NCI-H774 (cell line): Measurements from ENCODE around the gene RAP1A.
"Not testable (repeated sequence)": the region's sequence is repeated elsewhere in the genome, so short reads cannot be mapped to it uniquely, and the experiment has no call there.

Source experiments
- DNase-seq: peaks from one replicate; lab custom pipeline; 2025; lab: John Stamatoyannopoulos, UW

RAP1A gene

GRCh38 chr1:111669268-111669667, 49.7 kb downstream of the RAP1A start:
- no peak for DNase-seq

GRCh38 chr1:111671852-111672251, 52.3 kb downstream of the RAP1A start:
- DNase-seq: no peak

GRCh38 chr1:111672331-111672730, 52.7 kb downstream of the RAP1A start:
- no peak for DNase-seq

- no peak for DNase-seq
These were observed 58.0 kb downstream of the RAP1A start for GRCh38 chr1:111677604-111678003.

- DNase-seq: no peak
These were observed 60.0 kb downstream of the RAP1A start for GRCh38 chr1:111679541-111679940.

GRCh38 chr1:111680212-111680800, 60.7 kb downstream of the RAP1A start:
- not testable (repeated sequence) for DNase-seq

- DNase-seq: not testable (repeated sequence)
These were observed 65.9 kb downstream of the RAP1A start for GRCh38 chr1:111685293-111686153.

- no peak for DNase-seq
These were observed 70.7 kb downstream of the RAP1A start for GRCh38 chr1:111690306-111690617.

GRCh38 chr1:111691886-111692285, 72.3 kb downstream of the RAP1A start:
- DNase-seq: no peak

- no peak for DNase-seq
These were observed 76.2 kb downstream of the RAP1A start for GRCh38 chr1:111695801-111696200.

- no peak for DNase-seq
These were observed 76.7 kb downstream of the RAP1A start for GRCh38 chr1:111696330-111696729.

- DNase-seq: no peak
These were observed 79.7 kb downstream of the RAP1A start for GRCh38 chr1:111699268-111699667.

GRCh38 chr1:111702504-111703050, 83.0 kb downstream of the RAP1A start:
- DNase-seq: no peak

GRCh38 chr1:111704240-111704639, 84.7 kb downstream of the RAP1A start:
- no peak for DNase-seq

- no peak for DNase-seq
These were observed 85.2 kb downstream of the RAP1A start for GRCh38 chr1:111704776-111705175.

- no peak for DNase-seq
These were observed 86.3 kb downstream of the RAP1A start for GRCh38 chr1:111705841-111706240.

- DNase-seq: no peak
These were observed 87.3 kb downstream of the RAP1A start for GRCh38 chr1:111706921-111707320.

- no peak for DNase-seq
These were observed 88.3 kb downstream of the RAP1A start for GRCh38 chr1:111707906-111708305.

- no peak for DNase-seq
These were observed 90.4 kb downstream of the RAP1A start for GRCh38 chr1:111709986-111710385.

GRCh38 chr1:111716333-111716732, 96.7 kb downstream of the RAP1A start:
- DNase-seq: no peak

- DNase-seq: no peak
These were observed 97.9 kb downstream of the RAP1A start for GRCh38 chr1:111717450-111717849.

GRCh38 chr1:111719135-111719534, 99.5 kb downstream of the RAP1A start:
- DNase-seq: no peak

- DNase-seq: no peak
These were observed 100.1 kb downstream of the RAP1A start for GRCh38 chr1:111719674-111720132.
